ENCODE measurements around the gene SKIC2.

DNA sequence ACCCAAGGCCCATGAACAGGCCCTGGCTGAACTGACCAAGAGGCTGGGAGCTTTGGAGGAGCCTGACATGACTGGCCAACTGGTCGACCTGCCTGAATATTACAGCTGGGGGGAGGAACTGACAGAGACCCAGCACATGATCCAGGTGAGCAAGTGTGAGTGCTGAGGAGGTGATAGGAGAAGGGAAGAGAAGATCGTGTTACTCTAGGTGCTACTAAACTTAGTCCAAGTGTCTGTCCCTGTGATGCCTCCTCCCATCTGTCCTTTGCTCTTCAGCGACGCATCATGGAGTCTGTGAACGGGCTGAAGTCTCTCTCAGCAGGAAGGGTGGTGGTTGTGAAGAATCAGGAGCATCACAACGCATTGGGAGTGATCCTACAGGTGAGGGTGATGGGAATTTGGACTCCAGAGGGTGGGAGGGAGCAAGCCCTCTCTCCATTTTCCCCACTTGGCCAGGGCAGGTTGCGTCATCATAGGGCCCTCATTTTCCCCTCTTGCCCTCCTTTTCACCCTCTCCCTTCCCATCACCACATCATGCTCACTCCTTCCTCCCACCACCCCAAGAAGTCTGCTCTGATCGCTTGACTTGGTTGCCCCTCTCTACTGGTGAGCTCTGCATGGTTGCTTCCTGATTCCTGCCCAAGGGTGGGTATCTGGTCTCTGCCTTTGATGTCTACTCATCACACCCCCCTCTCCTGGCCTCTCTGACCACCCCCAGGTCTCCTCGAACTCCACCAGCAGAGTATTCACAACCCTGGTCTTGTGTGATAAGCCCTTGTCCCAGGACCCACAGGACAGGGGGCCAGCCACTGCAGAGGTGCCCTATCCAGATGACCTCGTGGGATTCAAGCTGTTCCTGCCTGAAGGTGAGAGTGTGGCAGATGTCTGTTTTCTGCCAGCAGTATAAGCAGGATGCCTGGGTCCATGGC, 8.3 kb downstream of the SKIC2 start:
- TF ChIP-seq POLR2AphosphoS5 (IDR thresholded peaks at IDR 0.05; ENCODE audit: low read depth, low read length) (no peak), POLR2A (IDR thresholded peaks at IDR 0.05; ENCODE audit: low read depth, low read length) (no peak), TAF1 (IDR thresholded peaks at IDR 0.05; ENCODE audit: low read depth, low read length) (no peak), POU2F2 (IDR thresholded peaks at IDR 0.05; ENCODE audit: low read depth, low read length) (no peak), SPI1 (IDR thresholded peaks at IDR 0.05; ENCODE audit: low read depth, low read length) (no peak)

Measured in GM12891 (cell line).